SU-DHL-6 (cell line): ENCODE data around the gene DYNLRB1.
"Not testable (repeated sequence)": the region's sequence is repeated elsewhere in the genome, so short reads cannot be mapped to it uniquely, and the experiment has no call there.

Experiments used
- H2AFZ ChIP-seq: fragments of 200-600 bp; sonication (generic); 2 replicates; pipeline ENCODE4 v1.6.1; 2014; ENCODE audit warnings: low read depth, mild to moderate bottlenecking, moderate library complexity, mixed read lengths, antibody characterized with exemption, low read length; ENCODE audit not compliant: severe bottlenecking
- H3F3A ChIP-seq: fragments of 200-600 bp; shearing (Covaris generic); 2 replicates; pipeline ENCODE4 v1.6.0; 2016; ENCODE audit warnings: antibody characterized with exemption, mild to moderate bottlenecking; ENCODE audit not compliant: insufficient read depth
- H3K27ac ChIP-seq: fragments of 200-600 bp; sonication (generic); 2 replicates; pipeline ENCODE4 v1.5.1; 2016; ENCODE audit warnings: low read depth, mild to moderate bottlenecking, low read length, moderate library complexity, mixed read lengths
- H3K27me3 ChIP-seq: fragments of 200-600 bp; sonication (generic), shearing (Covaris generic); 2 replicates; pipeline ENCODE4 v1.6.0; 2014; ENCODE audit warnings: mild to moderate bottlenecking, low read length
- H3K36me3 ChIP-seq: fragments of 200-600 bp; sonication (generic); 2 replicates; pipeline ENCODE4 v1.6.1; 2014; ENCODE audit warnings: mild to moderate bottlenecking, low read length, mixed read lengths
- H3K4me2 ChIP-seq: fragments of 300-600, 200-600 bp; shearing (Covaris generic), sonication (generic); 2 replicates; pipeline ENCODE4 v1.6.0; 2014; ENCODE audit warnings: low read length, low read depth, mild to moderate bottlenecking; ENCODE audit not compliant: poor library complexity, severe bottlenecking
- H3K4me3 ChIP-seq: fragments of 200-600 bp; sonication (generic); 2 replicates; pipeline ENCODE4 v1.5.1; 2014; ENCODE audit warnings: antibody characterized with exemption, low read length, mild to moderate bottlenecking, mixed read lengths; ENCODE audit not compliant: insufficient read depth, poor library complexity, severe bottlenecking
- H3K79me2 ChIP-seq: fragments of 200-600 bp; sonication (generic); 2 replicates; pipeline ENCODE4 v1.6.1; 2014; ENCODE audit warnings: mild to moderate bottlenecking, low read length, moderate library complexity; ENCODE audit not compliant: insufficient read depth
- H3K9ac ChIP-seq: fragments of 200-600 bp; sonication (generic); 2 replicates; pipeline ENCODE4 v1.7.0; 2014; ENCODE audit warnings: mild to moderate bottlenecking, low read length
- H3K9me2 ChIP-seq: fragments of 200-600 bp; sonication (generic); replicated peaks from 2 replicates; pipeline ENCODE4 v1.6.1; 2014; ENCODE audit warnings: low read length; ENCODE audit not compliant: insufficient read depth
- H3K9me3 ChIP-seq: fragments of 200-600 bp; sonication (generic); 2 replicates; pipeline ENCODE4 v1.6.1; 2014; ENCODE audit warnings: low read length, mixed read lengths; ENCODE audit not compliant: insufficient read depth
- H4K20me1 ChIP-seq: fragments of 200-600 bp; sonication (generic); 2 replicates; pipeline ENCODE4 v1.6.1; 2014; ENCODE audit warnings: low read depth, mild to moderate bottlenecking, antibody characterized with exemption, low read length, moderate library complexity, mixed read lengths
- EZH2phosphoT487 ChIP-seq: fragments of 200-600 bp; sonication (generic), shearing (Covaris generic); conservative IDR thresholded peaks from 2 replicates; pipeline ENCODE4 v1.6.1; 2018; ENCODE audit warnings: mild to moderate bottlenecking, antibody characterized with exemption, low read length, moderate library complexity, mixed read lengths
- TF ChIP-seq, protein P1 (sequence below): fragments of 200-600 bp; sonication (generic); IDR thresholded peaks from one replicate; pipeline ENCODE4 v1.5.1; 2017; ENCODE audit warnings: antibody characterized with exemption, mild to moderate bottlenecking, low read length, moderate library complexity; ENCODE audit not compliant: insufficient read depth, poor library complexity, severe bottlenecking

Gene DYNLRB1

DNA sequence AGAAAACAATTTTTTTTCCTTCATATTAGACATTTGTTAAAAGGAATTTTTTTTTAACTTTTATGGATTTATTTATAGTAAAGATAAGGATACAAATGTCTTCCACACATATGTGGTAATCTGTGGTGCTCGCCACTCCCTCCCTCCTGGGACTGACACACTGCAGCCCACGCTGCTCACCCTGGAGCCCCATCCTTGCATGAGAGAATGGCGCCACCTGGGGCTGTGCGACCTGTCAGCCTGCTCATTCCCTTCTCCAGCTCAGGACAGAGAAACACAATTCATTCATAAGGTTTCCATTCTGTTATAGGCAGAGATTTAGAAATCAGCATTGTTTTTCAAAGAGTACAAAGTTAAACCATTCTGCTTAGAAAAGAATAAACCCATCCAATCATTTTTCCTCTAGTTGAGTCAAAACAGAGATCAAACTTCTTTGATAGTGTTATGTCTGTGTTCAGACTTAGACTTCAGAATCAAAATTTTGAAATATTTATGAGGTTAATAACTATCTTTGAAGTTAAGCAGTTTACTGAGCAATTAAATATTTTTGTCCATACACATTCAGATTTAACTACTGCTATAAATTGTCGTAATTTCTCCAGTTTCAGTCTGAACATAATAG is 42.8 kb upstream of the DYNLRB1 start:
- Histone ChIP-seq H3K36me3 (peaks cover 28% of the 10 kb centered on the region), H3K9me3 (no peaks in the 10 kb centered on the region)

DNA sequence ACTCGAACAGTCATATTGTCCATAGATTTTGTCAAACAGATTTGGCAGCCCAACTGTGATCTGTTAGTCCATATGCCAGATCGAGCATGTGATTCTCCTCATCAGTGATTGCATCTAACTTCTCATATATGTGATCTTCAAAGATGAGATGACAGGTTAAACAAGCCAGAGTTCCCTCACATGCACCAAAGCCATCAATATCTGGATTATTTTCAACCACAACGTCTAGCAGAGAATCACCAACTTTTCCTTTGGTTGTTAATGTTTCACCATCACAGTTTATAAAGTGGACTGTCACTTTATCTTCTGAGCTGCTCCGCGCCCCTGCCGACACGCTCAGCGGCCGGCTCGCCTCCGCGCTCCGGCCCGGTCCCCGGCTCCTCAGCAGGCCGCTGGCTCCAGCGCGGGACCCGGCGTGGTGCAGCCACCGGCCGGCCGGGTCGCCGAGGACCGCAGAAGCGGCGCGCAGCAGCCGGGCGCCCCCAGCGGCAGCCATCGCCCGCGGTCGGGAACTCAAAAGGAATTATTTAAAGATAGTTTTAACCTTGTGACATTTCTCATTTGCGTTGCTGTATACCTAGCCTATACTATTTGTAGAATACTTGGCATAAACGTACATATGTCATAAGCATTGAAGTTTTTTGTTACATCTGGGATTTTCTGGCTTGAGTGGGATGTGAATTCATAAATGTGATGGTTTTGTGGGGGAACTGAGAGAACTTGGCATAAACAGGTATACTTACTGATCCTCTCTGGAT is 40.1 kb upstream of the DYNLRB1 start:
- Histone ChIP-seq H3K36me3 (peaks cover 35% of the 10 kb centered on the region), H4K20me1 (no peaks in the 10 kb centered on the region), H3K9me3 (no peaks in the 10 kb centered on the region)

More for the DNA sequence above, 42.8 kb upstream of the DYNLRB1 start:
- Histone ChIP-seq H3K4me3 (no peak overlapping the region), H3F3A (peaks cover 14% of the 10 kb centered on the region), H4K20me1 (no peaks in the 10 kb centered on the region), H3K4me2 (no peak overlapping the region), H3K79me2 (no peaks in the 10 kb centered on the region), H3K9ac (no peak overlapping the region), H3K9me2 (no peaks in the 10 kb centered on the region), H3K27ac (no peak overlapping the region), H3K27me3 (no peaks in the 10 kb centered on the region), H2AFZ (no peak overlapping the region)
- no peak for TF ChIP-seq EZH2phosphoT487
- TF ChIP-seq, protein P1, sequence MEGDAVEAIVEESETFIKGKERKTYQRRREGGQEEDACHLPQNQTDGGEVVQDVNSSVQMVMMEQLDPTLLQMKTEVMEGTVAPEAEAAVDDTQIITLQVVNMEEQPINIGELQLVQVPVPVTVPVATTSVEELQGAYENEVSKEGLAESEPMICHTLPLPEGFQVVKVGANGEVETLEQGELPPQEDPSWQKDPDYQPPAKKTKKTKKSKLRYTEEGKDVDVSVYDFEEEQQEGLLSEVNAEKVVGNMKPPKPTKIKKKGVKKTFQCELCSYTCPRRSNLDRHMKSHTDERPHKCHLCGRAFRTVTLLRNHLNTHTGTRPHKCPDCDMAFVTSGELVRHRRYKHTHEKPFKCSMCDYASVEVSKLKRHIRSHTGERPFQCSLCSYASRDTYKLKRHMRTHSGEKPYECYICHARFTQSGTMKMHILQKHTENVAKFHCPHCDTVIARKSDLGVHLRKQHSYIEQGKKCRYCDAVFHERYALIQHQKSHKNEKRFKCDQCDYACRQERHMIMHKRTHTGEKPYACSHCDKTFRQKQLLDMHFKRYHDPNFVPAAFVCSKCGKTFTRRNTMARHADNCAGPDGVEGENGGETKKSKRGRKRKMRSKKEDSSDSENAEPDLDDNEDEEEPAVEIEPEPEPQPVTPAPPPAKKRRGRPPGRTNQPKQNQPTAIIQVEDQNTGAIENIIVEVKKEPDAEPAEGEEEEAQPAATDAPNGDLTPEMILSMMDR = peak; percentile 17

DNA sequence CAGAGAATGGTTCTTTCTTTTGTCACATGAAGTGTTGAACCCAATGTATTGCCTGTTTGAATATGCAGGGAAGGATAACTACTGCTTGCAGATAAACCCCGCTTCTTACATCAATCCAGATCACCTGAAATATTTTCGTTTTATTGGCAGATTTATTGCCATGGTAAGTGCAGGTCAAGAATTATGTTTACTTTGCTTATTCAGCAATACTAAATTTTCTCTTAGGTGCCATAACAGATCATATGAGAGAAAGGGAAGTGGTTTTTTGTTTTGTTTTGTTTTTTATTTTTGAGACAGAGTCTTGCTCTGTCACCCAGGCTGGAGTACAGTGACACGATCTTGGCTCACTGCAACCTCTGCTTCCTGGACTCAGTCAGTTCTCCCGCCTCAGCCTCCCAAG is 36.6 kb upstream of the DYNLRB1 start:
- no peaks in the 10 kb centered on the region for H3K9me2 ChIP-seq
- no peak overlapping the region for H3K4me3 ChIP-seq
- H4K20me1 ChIP-seq = no peaks in the 10 kb centered on the region
- H3K36me3 ChIP-seq = peaks cover 29% of the 10 kb centered on the region
- H3K4me2 ChIP-seq = no peak overlapping the region
- H3K27me3 ChIP-seq = no peaks in the 10 kb centered on the region
- no peak overlapping the region for H3K27ac ChIP-seq
- no peak overlapping the region for H3K9ac ChIP-seq
- TF ChIP-seq, protein P1 = no peak
- no peak for TF ChIP-seq EZH2phosphoT487
- H2AFZ ChIP-seq = no peak overlapping the region
- H3K79me2 ChIP-seq = no peaks in the 10 kb centered on the region
- peaks cover 10% of the 10 kb centered on the region; the same call in 1 of the 2 replicates for H3F3A ChIP-seq
- H3K9me3 ChIP-seq = no peaks in the 10 kb centered on the region

More for the DNA sequence above, 40.1 kb upstream of the DYNLRB1 start:
- H3K79me2 ChIP-seq = no peaks in the 10 kb centered on the region
- no peaks in the 10 kb centered on the region for H3K27me3 ChIP-seq
- H3F3A ChIP-seq = peaks cover 14% of the 10 kb centered on the region
- no peak overlapping the region for H3K27ac ChIP-seq
- no peak overlapping the region for H3K9ac ChIP-seq
- peak overlapping the region; percentile 4 for H3K4me2 ChIP-seq
- TF ChIP-seq EZH2phosphoT487 = no peak
- TF ChIP-seq, protein P1 = peak; percentile 59
- H3K9me2 ChIP-seq = no peaks in the 10 kb centered on the region
- no peak overlapping the region for H3K4me3 ChIP-seq
- no peak overlapping the region for H2AFZ ChIP-seq

DNA sequence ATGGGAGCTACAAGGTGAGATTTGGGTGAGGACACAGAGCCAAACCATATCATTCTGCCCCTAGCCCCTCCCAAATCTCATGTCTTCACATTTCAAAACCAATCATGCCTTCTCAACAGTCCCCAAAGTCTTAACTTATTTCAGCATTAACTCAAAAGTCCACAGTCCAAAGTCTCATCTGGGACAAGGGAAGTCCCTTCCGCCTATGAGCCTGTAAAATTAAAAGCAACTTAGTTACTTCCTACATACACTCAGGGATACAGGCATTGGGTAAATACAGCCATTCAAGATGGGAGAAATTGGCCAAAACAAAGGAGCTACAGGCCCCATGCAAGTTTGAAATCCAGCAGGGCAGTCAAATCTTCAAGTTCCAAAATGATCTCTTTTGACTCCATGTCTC is 34.1 kb upstream of the DYNLRB1 start:
- not testable (repeated sequence) for H3F3A ChIP-seq, H3K4me3 ChIP-seq, H3K9me2 ChIP-seq, H3K27ac ChIP-seq, H3K9me3 ChIP-seq, H3K9ac ChIP-seq, H3K4me2 ChIP-seq, H2AFZ ChIP-seq, H3K27me3 ChIP-seq, H4K20me1 ChIP-seq, H3K79me2 ChIP-seq
- H3K36me3 ChIP-seq = peaks cover 26% of the 10 kb centered on the region

DNA sequence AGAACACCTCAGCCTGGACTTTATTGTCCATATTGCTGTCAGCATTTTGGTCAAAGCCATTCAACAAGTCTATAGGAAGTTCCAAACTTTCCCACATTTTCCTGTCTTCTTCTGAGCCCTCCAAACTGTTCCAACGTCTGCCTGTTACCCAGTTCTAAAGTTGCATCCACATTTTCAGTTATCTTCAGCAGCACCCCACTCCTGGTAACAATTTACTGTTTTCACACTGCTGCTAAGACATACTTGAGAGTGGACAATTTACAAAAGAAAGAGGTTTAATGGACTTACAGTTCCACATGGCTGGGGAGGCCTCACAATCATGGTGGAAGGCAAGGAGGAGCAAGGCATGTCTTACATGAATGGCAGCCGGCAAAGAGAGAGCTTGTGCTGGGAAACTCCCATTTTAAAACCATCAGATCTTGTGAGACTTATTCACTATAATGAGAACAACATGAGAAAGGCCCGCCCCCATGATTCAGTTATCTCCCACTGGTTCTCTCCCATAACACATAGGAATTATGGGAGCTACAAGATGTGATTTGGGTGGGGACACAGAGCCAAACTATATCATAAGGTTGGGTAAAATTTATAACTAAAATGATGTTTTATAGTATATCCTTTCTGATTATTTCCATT is 32.5 kb upstream of the DYNLRB1 start:
- not testable (repeated sequence) for H4K20me1 ChIP-seq, H3K4me3 ChIP-seq, H3F3A ChIP-seq, H3K9me2 ChIP-seq, H3K27ac ChIP-seq, H3K4me2 ChIP-seq, H3K9ac ChIP-seq, H3K9me3 ChIP-seq, H3K79me2 ChIP-seq, H2AFZ ChIP-seq, H3K27me3 ChIP-seq
- peaks cover 21% of the 10 kb centered on the region for H3K36me3 ChIP-seq
